HG03442 (cell line): Measurements from ENCODE around the gene SIGLEC12.
"Not testable (repeated sequence)": the region's sequence is repeated elsewhere in the genome, so short reads cannot be mapped to it uniquely, and the experiment has no call there.

Source experiments
- ATAC-seq: cut with Tn5 transposase; IDR thresholded peaks from one replicate; pipeline ENCODE4 v1.9.1; 2021; ENCODE audit warnings: mild to moderate bottlenecking, moderate library complexity; ENCODE audit not compliant: unreplicated experiment

Gene SIGLEC12

GRCh38 chr19:51524666-51525264 lies 23.2 kb upstream of the SIGLEC12 start:
- ATAC-seq = no peak

GRCh38 chr19:51521781-51522180 lies 20.2 kb upstream of the SIGLEC12 start:
- no peak for ATAC-seq

- no peak for ATAC-seq
These were observed 19.8 kb upstream of the SIGLEC12 start for GRCh38 chr19:51521357-51521756.

DNA sequence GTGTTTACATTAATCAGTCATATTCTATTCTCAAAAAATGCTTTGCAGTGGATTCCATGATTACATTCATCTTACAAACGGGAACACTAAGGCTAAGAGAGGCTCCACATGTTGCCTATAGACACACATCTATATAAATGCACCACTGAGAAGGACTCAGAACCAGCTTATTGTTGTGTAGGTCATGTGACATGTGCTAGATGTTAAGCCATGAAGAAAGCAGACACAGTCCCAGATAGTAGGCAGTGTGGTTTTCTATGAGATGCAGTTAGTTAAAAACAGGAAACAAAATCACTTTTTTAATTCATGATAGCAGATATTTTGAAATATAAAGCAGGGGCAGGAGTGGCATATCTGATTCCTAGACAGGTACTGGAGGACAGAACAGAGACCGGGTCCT lies 19.1 kb upstream of the SIGLEC12 start:
- no peak for ATAC-seq

- no peak for ATAC-seq
These were observed 13.4 kb upstream of the SIGLEC12 start for GRCh38 chr19:51514866-51515481.

DNA sequence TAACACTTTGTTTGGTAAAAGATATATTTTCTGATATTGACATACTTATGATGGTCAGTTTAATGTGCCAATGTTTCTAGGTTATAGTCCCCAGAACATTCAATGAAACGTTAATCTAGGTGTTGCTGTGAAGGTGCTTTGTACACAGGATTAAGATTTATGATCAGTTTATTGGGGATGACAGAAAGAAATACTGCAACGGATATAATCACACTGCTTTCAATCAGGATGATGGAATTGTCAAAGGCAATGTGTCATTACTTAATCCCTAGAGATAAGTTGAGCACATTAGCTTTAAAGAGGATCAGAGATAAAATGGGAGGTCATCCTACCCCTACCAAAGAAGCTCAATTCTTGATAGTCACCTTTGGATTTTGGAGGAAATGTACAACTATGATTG lies 12.4 kb upstream of the SIGLEC12 start:
- no peak for ATAC-seq

DNA sequence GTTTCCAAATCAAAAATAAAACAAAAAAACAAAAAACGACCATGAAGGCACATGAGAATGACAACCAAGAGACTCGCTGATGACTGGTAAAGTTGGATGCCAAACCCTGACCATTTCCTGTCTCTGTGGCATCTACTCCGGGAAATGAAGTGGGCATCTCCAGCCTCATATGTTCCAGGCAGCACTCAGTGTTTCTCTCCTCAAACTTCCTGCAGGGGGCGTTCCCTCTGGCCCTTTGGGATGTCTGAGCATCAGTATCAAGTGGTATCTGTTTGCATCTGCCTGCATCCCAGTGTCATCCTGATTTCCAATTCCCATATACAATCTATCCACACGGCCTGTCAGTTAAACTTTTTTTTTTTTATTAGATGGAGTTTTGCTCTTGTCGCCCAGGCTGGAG lies 9.8 kb upstream of the SIGLEC12 start:
- no peak for ATAC-seq

DNA sequence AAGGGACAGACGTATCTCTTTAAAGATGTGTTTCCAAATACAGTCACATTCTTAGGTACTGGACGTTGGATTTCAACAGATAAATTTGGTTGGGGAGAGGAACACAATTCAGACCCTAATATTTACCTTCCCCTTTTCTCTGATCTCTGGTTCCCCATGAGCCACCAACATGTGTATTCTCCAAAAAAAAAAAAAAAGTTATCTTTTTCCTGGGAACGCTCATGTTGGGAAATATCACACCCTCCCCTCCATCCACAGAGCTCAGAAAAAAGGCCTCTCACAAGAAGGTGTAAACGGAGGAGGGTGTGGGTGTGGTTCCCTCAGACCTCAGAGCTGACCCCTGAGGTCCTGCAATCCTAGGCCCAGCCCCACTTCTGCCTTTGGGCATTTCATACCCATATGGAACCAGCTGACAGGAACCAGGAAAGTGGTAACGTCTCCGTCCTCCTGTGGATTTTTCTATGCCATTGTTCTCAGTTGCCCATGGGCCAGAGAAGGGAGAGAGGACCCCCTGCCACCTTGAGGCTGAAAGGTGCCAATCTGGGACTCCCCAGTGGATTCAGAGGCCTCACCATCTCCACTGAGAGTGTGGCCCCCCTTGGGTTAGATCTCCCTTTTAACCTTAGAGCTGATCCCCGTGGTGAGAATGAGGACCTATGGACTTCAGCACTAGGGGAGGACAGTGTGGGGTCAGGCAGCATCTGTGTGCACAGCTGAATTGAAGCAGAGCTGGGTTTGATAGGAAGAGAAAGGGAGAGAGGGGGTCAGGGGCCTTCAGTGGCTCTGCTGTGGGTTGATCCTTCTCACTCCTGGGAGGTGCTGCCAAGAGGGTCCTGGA lies 8.4 kb upstream of the SIGLEC12 start:
- ATAC-seq = no peak

DNA sequence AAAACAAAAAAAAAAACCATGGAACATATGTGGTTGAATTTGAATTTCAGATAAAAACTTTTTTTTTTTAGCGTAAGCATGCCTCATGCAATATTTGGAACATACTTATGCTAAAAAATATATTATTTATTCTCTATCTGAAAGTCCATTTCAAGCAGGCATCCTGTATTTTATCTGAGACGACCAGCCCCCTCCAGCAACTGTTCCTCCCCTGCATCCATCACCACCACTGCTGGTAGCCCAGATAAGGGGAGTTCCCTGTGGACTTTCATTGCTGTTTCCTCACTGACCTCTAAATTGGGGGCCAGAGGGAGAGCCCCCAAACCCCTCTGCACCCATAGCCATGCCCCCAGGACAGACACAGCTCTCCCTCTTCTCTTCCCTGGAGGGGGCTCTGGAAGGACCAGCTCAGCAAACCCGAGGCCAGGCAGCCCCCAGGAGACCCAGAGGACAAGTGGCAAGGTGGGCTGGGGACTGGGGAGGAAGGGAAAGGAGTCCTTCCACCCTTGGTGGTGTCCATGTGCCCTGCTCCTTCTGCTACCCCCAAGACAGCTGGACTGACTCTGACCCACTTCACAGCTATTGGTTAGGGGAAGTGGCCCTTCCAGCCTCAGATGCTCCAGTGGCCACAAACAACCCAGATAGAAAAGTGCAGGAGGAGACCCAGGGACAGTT lies 6.6 kb upstream of the SIGLEC12 start:
- no peak for ATAC-seq

- ATAC-seq = no peak
These were observed 6.0 kb upstream of the SIGLEC12 start for GRCh38 chr19:51507640-51508058.

- ATAC-seq = no peak
These were observed 5.6 kb upstream of the SIGLEC12 start for GRCh38 chr19:51507192-51507591.

DNA sequence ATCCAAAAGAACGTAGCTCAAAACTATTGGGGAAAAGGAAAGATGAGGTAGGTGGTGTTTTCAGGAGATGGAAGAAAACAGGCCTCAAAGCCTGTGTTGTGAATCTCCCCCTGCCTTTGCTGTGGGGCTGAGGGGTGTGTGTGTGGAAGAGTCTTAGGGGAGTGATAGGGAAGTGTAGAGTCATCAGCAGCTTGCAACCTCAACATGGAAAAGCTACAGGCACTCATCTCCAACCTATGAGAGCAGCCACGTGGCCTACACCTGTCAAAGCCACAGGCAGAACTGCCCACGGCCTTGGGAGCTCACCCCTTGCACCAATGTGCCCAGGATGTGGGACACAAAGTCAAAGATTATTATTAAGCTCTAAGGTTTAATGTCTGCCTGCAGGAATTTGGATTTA lies 4.3 kb upstream of the SIGLEC12 start:
- ATAC-seq = no peak

GRCh38 chr19:51503896-51504295 lies 2.3 kb upstream of the SIGLEC12 start:
- ATAC-seq = no peak

GRCh38 chr19:51503286-51503817 lies 1.8 kb upstream of the SIGLEC12 start:
- ATAC-seq = no peak

GRCh38 chr19:51500931-51501330 lies 669 bp downstream of the SIGLEC12 start:
- ATAC-seq = not testable (repeated sequence)

DNA sequence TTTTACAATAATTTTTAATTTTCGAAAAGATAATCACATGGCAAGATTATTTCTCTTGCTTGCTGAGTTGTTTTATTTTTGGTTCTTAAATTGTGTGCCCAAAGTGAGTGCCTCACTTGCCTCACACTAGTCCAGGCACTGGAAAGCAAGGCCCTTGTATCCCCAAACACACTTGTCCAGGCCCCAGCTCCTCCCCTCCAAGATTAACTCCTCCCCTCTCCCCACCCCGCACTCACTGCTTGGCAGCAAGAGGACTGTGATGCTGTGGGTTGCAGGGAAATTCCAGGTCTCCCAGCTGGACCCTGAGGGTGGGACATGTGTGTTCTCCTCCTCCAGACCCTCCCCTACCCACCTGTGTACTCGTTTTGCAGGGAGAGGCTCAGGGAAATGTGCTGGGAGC lies 3.9 kb downstream of the SIGLEC12 start:
- ATAC-seq = no peak

DNA sequence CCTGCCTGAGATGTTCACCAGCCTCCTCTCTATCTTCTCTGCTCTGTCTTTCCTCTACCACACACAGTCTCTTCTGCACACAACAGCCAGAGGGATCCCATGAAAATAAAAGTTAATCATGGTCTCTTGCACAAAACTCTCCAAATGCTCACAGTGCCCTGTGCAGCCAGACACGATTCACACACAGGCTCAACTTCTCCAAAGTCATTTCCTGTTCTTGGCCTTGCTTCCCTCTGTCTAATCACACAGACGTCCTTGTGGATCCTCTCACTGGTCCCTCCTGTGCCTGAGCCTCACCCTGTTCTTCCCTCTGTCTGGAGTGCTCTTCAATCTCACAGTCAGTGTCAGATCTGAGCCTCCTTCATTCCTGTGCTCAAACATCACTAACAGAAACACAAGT lies 7.8 kb downstream of the SIGLEC12 start:
- ATAC-seq = no peak

- ATAC-seq = no peak
These were observed 10.0 kb downstream of the SIGLEC12 start for GRCh38 chr19:51491586-51491985.

DNA sequence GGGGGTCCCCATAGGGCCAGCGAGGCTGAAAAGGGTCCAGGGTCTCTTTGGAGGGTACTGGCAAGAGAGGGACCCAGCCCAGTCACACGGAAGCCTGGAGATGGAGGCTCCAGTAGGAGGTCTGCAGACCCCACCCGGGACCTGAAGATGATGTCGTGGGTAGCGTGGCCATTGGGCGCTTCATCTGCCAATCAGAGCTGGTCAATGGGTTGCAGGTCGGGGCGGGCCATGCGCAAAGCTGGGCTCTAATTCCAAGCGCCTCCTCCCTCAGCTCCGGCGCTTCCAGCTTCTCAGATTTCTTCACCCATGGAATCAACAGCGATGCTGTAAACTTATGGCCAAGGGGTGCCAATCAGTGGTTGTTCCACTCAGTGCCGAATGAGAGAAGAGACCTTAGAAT lies 10.9 kb downstream of the SIGLEC12 start:
- ATAC-seq = no peak

DNA sequence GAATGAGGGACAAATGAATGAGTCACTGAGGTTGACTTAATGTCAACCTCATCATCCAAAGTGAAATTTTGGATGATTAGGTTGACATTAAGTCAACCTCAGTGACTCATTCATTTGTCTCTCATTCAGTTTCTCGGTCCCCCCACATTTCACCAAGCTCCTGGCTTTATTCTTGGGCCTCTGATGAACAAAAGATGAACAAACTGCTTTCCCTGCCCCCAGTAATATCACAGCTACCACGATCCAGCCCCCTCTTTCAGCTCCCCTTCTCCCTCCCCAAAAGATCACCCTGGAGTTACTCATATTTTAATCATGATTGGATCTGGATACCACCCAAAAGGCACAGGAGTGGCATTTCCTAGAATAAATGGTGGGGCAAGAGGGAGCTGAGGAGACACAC lies 12.5 kb downstream of the SIGLEC12 start:
- no peak for ATAC-seq

GRCh38 chr19:51488491-51488890 lies 13.1 kb downstream of the SIGLEC12 start:
- ATAC-seq = no peak
